GM19395 (cell line): ENCODE data around the gene C11orf97.
"Not testable (repeated sequence)": the region's sequence is repeated elsewhere in the genome, so short reads cannot be mapped to it uniquely, and the experiment has no call there.

Experiments
- ATAC-seq: cut with Tn5 transposase; IDR thresholded peaks from one replicate; pipeline ENCODE4 v1.9.1; 2021; ENCODE audit warnings: mild to moderate bottlenecking, moderate library complexity; ENCODE audit not compliant: unreplicated experiment

Gene C11orf97

GRCh38 chr11:94511932-94512781 is at the start of gene C11orf97:
Gene C11orf97, plus strand, starts transcription at chr11:94512461. Its CDS starts 68 bp downstream, at chr11:94512529.
- ATAC-seq = peak; percentile 81

GRCh38 chr11:94469416-94469815 is 42.8 kb upstream of the C11orf97 start:
- ATAC-seq = peak; percentile 87

- peak; percentile 84 for ATAC-seq
These were observed 39.1 kb upstream of the C11orf97 start for GRCh38 chr11:94472916-94473799.

GRCh38 chr11:94477624-94478023 is 34.6 kb upstream of the C11orf97 start:
- no peak for ATAC-seq

- no peak for ATAC-seq
These were observed 30.9 kb upstream of the C11orf97 start for GRCh38 chr11:94481342-94481741.

- no peak for ATAC-seq
These were observed 26.2 kb upstream of the C11orf97 start for GRCh38 chr11:94486068-94486467.

GRCh38 chr11:94493281-94494125 is 18.8 kb upstream of the C11orf97 start, which contains the start of the genes ANKRD49 and MRE11:
Gene ANKRD49, plus strand, starts transcription at chr11:94493984. Its CDS starts 2,710 bp downstream, at chr11:94496694.
Gene MRE11, minus strand, starts transcription at chr11:94493844. Its CDS starts 1,043 bp downstream, at chr11:94492801.
- ATAC-seq = peak; percentile 100

GRCh38 chr11:94494126-94494680 is 18.1 kb upstream of the C11orf97 start:
- ATAC-seq = peak; percentile 74

GRCh38 chr11:94500181-94500580 is 12.1 kb upstream of the C11orf97 start:
- no peak for ATAC-seq

GRCh38 chr11:94501522-94501921 is 10.7 kb upstream of the C11orf97 start:
- ATAC-seq = no peak

- ATAC-seq = peak; percentile 77
These were observed 7.5 kb upstream of the C11orf97 start for GRCh38 chr11:94504689-94505293.

GRCh38 chr11:94506513-94506912 is 5.7 kb upstream of the C11orf97 start:
- not testable (repeated sequence) for ATAC-seq

GRCh38 chr11:94507485-94507884 is 4.8 kb upstream of the C11orf97 start:
- no peak for ATAC-seq

GRCh38 chr11:94513091-94513490 is 830 bp downstream of the C11orf97 start:
- no peak for ATAC-seq

- ATAC-seq = no peak
These were observed 3.1 kb downstream of the C11orf97 start for GRCh38 chr11:94515398-94515797.

GRCh38 chr11:94516725-94517124 is 4.5 kb downstream of the C11orf97 start:
- ATAC-seq = no peak

- no peak for ATAC-seq
These were observed 6.0 kb downstream of the C11orf97 start for GRCh38 chr11:94518300-94518699.

- ATAC-seq = peak; percentile 48
These were observed 7.3 kb downstream of the C11orf97 start for GRCh38 chr11:94519478-94520084.

GRCh38 chr11:94521684-94522083 is 9.4 kb downstream of the C11orf97 start:
- ATAC-seq = peak; percentile 55
